HG02885 (cell line): ENCODE data around the gene DLL1.

Experiments used
- ATAC-seq: cut with Tn5 transposase; IDR thresholded peaks from one replicate; pipeline ENCODE4 v1.9.1; 2021; ENCODE audit warnings: mild to moderate bottlenecking; ENCODE audit not compliant: unreplicated experiment, poor library complexity

The DLL1 gene

DNA sequence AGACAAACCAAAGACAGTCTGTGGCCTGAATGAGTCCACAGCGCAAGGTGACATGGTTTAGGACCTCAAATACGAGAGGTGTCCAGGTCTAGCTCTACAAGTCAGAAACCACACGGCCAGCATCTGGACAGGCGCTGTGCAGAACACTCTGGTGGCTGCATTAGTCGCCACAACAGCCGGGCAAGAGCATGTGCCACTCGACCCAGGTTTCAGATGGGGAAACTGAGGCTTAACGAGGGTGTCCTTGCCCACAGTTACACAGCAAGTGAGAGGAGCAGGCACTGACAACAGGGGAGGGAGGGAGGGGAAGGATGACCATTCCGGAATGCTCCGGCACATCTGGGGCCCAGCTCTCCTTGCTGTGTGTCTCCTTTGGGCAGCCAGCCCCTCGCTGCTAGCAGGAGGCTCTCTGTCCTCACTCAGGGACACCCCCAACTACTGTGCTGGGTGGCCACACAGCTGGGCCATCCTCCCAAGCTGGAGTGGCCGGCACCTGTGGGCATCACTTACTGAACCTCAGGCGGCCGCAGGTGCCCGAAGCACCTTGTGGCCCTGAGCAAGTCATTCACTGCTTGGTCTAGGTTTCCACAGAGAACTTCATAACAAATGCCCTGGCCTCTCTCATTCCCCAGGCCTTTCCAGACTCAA lies 6.6 kb downstream of the DLL1 start:
- no peak for ATAC-seq

DNA sequence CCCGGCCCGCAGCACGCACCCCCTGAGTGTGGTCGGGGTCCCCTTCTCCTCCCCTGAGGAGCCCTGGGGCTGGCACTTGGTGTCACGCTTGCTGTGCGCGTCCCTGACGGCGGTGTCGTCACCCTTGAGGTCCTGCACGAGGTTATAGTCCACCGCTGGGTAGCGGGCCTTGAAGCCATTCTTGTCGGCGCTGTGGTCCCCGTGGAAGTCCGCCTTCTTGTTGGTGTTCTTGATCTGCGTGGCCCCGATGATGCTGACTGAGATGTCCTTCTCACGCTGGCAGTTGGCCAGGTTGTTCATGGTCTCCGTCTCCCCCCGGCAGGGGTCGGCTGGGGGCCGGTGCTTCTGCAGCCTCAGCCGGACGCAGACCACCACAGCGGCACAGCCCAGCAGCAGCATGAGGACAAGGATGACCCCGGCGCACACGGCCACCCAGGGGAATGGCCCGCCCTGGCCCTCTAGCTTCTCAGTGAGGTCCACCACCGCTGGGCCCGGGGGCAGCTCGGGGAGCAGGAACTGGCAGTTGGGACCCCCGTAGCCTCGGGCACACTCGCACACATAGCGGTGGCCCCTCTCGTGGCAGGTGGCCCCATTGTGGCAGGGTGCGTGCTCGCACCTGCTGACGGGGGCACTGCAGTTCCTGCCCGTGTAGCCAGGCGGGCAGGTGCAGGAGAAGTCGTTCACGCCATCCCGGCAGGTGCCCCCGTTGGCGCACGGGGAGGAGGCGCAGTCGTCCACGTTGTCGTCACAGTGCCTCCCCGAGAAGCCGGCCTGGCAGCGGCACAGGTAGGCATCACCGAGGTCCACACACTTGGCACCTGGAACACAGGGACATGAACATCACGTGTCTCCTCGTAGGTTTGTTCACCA lies 7.4 kb downstream of the DLL1 start:
- ATAC-seq, result no peak

DNA sequence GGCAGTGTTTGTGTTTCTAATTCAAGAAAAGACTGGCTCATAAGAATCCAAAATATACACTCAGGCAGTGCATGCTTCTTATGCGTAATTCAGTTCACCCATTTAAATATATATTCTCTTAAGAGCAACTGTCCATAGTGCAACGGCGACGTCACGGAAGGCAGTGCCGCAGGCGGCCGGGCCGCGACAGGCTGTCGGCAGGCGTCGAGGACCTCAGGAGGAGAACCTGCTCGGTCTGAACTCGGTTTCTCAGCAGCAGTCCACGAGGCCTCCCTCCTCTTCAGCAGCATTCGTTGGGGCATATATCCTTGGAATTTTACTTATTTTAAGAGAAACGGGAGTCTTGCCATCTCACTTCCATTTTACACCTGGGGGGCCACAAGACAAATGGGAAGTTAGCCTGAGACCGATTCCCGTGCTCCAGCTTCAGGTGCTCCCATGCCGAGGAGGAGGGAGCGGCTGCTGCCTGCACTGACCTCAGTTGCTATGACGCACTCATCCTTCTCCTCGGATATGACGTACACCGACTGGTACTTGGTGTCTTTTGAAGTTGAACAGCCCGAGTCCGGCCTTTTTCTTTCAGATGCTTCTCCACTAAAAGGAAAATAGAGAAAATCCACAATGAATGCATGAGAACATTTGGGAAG lies 8.2 kb downstream of the DLL1 start:
- no peak for ATAC-seq

DNA sequence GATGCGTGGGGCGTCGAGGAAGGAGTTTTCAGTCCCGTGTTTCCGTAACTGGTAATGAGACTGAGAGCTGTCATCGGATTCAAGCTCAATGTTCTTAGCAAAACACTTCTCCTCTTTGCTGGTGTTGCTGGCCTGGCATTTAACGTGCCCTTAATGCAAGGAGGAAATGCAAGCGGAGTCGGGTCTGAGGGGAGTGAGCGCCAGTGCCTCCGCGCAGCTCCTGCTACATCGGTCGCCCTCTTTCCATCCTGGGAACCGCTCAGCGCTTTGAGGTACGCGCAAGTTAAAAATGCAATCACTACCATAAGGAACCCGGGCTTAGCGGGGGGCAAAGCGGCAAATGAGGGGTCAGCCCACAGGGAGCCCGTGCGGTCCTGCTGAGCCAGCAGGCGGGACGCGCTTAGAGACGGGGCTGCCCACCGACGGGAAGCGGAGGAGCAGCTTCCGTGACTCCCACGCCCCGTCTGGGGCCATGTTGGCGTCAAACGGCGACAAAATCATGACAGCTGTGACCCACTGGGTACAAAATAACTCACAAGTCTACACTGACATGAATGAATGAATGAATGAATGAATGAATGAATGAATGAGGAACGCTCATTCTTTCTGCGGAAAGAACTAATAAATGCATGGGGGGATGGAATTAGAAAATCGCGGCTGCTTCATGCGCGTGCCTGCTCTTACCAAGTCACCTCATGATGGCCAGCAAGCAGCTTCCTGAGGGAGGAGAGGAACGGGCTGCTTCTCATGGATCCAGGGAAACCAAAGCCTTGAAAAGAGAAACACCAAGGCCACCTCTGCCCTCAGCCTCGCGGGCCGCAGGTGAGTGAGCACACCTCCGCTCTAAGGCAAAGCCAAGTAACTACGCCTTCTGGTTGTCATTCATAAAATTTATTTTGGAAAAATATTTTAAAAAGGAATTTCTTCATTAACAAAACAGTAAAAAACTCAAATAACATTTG lies 9.3 kb downstream of the DLL1 start:
- no peak for ATAC-seq

DNA sequence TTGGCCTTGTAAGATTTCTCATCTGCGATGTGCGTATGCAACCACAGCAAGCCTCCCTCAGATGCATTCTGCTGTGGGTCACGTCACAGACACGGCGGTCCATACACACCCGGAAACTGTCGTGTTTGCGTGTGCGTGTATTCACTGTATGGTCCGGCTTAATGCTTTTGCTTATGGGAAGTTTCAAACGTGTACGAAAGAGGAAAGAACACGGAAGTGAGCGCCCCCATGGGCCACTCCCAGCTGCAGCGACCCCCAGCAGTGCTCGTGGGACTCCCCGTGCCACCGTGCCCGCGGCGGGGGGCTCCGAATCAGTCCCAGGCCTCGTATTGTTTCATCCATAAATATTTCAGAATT lies 10.2 kb downstream of the DLL1 start:
- peak; percentile 28 for ATAC-seq

DNA sequence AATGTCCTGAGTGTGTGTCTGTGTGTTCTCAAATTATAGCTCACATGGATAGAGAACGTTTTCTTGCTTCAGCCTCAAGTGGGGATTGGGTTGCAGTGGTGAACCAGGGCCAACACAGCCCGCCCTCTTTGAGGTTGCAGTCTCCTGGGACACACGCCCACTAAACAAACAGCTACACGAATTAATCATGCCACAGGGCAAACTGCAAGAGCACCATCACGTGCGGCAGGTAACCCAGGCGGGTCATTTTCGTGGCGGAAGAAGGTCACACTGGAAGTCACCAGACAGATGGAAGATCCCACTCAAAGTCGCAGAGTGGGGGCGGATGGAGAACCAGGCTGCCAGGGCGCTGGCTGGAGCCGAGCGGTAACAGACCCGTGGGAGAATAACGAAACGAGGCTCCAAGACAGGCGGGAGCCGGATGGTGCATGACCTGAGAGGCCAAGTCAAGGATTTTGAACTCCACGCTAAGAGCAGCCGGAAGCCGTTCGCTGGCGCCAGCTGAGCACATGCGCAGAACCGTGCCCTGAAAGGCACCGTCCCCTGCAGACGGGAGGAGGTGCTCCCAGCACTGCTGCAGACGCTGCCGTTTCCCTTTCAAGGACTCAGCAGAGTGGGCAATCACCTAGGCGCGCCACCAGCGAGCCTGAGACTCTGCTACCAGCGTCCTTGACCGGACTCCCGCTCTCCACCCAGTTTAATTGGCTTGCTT lies 10.7 kb downstream of the DLL1 start:
- ATAC-seq, result peak; percentile 82

DNA sequence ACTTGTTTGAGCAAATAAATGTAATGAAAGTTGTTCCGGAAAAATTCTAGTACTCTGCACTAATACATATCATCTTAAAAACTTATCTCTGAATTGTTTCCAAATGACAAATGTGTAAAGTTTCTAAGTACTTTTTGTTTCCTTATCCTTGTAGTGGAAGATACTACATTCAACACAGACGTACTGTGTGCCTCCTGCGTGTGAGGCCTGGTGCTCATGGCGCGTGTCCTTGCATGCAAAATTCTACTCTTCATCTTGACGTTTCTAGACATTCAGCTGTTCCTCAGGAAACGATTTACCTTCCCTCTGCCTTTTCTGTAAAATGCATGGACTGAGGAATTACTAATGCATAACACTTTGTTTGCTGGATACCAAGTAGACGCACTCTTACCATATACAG lies 11.5 kb downstream of the DLL1 start:
- no peak for ATAC-seq

DNA sequence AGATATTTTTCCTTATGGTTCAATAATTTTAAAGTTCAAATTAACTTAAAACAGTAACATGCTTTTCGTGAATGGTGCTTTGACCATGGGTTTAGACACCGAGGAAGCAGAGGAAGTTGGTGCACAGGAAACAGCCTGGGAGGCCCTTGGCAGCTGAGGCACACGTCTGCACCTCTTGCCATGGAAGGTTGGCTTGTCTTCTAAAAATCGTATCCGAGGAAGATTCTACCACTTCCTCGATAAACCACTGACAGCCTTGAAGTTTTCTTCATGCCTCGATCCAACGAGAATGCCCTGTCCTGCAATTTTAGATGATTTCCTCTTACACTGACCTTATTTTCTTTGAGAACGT lies 12.2 kb downstream of the DLL1 start:
- no peak for ATAC-seq

DNA sequence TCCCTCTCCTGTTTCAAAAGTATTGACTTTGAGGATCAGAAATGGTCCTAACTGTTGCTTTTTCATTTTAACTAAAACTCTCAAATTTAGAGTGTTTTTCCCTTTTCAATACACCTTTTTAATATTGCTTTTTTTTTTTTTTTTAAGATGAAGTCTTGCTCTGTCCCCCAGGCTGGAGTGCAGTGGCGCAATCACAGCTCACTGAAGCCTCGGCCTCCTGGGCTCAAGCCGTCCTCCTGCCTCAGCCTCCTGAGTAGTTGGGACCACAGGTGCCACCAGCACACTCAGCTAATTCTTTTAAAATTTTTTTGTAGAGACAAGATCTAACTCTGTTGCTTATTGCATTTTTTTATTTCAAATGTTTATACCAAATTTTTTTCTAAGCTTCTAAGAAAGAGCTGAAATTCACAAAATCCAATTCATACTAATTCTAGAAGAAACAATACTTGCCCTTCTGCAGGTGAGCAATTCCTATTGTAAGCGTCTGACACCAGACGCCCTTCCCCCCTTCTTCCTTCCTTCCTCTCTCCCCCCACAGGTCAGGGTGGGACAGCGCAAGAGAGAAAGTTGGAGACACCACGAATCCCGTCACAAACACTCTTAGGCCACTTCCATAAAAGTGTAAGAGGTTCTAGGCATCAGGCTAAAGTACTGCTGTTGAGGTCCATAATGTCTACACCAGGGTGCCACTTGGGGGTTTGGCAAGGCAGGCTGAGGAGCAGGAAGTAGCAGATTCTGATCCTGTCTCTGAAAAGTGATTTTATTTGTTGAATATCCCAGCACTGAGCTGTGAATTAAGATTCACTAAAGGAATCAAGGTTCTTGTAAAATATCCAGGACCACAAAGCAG lies 12.8 kb downstream of the DLL1 start:
- no peak for ATAC-seq

DNA sequence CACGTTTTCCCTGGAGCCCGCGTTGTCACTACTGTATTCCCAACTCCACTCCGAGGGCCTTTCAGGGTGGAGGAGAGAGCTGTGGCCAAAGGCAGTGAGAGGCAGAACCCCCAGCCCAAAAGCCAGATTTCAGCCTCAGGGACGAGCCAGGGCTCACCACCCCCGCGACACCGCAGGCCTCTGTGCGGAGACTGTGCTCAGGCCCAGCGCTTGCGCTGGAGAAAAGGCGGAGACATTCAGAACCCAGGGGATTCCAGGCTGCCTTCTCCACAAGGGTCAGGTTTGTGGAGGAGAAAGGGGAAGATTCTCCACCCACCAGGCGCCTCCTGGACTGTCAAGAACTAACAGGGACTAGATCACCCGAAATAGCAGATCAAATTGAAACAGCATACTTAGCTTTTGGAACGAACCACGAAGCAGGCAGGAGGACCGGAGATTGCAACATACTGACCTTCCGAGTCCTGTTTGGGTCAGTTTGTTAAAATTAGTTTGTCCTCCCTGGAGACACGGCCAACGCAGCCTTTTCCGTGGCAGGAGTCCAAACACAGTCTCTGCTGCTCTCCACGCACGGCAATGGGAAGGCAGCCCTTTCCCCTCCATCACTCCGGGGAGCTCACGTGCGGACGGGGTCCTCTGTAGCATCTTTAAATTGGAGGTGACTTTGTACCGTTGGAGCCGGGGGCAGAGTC lies 14.4 kb downstream of the DLL1 start:
- ATAC-seq, result no peak

DNA sequence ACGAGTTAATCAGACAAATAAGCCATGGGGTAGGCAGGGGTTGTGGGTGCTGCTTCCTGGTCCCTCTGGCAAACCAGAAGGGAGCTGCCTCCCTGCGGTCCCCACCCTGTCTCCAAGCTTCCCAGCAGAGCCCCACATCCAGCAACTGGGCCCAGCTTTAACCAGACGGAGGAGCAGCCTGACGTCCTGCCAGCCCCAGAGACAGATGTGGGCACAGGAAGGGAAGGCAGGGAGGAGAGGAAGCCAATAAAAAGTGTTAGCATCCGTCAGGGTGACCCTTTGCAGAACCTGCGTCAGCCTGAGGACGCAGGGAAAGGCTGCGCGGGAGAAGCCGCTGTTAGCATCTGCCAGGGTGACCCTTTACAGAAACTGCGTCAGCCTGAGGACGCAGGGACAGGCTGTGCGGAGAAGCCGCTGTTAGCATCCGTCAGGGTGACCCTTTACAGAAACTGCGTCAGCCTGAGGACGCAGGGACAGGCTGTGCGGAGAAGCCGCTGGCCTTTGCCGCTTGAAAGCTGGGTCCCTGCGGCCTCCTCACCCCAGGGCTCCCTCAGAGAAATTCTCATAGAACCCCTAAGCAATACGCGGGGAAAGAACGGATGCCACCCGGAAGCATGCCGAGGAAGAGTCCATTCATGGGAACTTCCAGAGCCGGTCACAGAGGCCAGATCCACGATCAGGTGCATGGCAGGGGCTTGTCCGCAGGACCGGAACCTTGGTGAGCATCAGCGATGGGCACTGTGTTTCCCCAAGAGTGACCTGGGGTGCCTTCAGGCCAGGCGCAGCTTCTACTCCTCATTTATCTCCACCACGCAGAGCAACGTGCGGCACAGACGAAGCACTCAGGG lies 15.9 kb downstream of the DLL1 start:
- no peak for ATAC-seq

DNA sequence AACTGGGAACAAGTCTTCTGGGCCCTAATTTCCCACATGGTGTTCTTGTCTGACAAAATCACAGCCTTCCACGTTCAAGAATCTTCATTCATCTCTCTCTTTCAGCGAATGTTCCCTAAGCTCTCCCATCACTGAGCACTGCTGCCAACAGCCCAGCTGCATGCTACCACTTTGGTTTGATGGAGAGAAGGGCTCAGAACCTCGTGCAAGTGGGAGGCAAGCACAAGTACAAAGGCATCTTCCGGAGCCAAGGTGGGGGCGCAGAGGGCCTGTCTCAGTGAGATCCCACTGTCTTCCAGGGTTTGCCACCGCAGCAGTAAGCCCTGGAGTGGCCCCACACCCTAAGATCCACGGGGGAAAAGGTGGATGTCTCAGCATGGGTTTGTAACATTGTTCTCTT lies 17.2 kb downstream of the DLL1 start:
- no peak for ATAC-seq

DNA sequence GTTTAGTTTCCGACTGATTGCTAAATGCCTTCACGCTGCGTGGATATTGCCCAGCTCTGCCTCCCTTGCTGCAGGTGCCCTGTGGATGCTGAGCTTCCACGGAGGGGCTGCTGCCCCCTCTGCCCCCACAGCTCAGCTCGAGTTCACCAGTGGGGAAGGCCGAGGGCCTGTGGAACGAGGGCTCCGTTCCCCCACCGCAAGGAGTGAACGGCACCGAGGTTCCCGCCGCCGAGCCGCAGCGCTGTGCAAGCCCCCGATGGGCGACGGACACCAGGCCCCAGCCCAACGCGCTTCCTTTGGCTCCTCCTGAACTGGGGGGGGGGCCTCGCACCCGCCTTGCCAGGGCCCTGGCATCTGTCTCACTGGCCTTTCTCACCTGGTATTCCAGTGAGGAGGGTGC lies 17.7 kb downstream of the DLL1 start:
- no peak for ATAC-seq

DNA sequence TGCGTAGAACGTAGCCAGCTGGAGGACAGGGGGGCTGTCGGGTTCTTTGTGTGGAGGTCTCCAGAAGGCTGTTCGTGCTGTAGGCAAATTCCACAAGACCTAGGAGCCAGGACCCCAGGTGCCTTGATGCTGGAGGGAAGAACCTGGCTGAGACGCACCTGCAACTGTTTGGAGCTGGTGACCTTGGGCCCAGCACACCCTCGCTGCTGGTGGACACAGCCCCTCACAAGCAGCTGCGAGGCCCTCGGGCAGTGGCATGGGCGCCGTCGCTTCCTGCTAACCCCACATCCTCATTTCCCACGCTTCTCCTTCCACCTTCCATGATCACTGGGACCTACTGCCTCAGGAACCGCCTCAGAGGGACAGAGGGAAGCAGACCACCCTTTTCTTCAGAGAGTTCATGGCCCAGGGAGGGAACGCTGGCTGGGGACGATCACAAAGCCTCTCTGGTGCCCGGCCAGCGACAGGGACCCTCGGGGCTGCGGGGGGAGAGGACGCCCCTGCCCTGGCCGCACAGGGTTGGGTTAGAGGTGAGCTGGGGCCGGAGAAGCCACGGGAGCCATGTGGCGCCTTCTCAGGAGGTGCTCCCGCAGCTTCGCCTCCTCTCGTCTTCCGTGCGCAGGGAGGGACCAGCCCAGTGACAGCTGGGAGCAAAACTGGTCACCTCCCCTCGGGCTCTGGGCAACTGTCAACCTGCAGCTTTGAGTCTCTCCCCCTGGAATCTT lies 18.4 kb downstream of the DLL1 start:
- no peak for ATAC-seq

DNA sequence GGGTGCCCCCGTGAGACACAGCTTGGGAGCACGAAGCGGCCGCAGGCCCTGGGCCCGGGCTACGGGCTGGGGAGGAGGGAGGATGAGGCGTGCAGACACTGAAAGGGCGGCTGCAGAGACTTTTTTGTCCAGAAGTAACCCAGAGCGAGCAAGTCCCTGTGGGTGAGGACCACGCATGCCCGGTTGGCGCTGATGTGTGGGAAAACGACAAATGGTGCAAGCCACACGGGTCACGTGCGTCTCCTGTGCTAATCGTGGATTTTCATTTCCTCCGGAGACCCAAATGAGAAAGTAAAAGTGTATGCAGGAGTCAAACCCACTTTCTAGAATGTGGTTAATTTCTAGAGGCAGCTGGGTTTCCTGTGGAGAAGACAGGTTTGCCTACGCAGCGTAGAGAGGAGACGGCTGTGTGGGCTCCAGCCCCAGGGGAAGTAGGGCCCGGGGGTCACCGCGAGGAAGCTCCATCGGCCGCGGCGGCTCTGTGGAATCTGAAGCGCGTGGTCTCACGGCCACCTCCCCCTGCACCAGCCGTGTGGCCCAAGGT lies 19.0 kb downstream of the DLL1 start:
- ATAC-seq, result peak; percentile 96

DNA sequence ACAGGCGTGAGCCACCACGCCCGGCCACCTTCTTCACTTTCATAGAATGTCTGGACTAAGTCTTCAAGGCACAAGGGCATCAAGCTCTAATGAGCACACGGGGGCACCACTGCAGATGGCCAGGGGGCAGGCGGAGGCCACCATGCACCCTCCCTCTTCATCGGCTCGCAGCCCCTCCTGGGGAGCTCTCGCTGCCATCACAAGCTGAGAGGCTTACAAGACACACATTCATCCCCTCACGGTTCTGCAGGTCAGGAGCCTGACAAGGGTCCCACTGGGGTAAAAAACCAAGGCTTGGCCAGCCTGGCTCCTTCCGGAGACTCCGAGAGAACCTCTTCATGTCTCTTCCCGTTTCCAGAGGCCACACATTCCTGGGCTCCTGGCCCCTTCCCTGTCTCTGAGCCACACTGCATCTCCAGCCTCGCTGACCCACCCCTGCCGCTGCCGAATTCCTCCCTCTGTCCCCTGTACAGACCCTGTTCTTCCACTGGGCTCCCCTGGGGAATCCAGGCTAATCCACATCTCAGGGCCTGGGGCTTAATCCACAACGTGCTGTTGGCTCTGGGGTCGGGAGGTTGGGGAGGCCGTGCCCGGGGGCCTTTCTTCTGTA lies 19.8 kb downstream of the DLL1 start:
- ATAC-seq, result no peak
